GM19438 (cell line): ENCODE results near the gene C3orf18.

Experiments
- ATAC-seq: cut with Tn5 transposase; IDR thresholded peaks from one replicate; pipeline ENCODE4 v1.9.1; 2021; ENCODE audit warnings: low read depth; ENCODE audit not compliant: unreplicated experiment

The C3orf18 gene

GRCh38 chr3:50604110-50604621 lies 36.6 kb upstream of the C3orf18 start:
- no peak for ATAC-seq

- no peak for ATAC-seq
These were observed 35.9 kb upstream of the C3orf18 start for GRCh38 chr3:50603261-50604109.

- ATAC-seq: no peak
These were observed 35.1 kb upstream of the C3orf18 start for GRCh38 chr3:50602595-50603191.

- ATAC-seq: peak; percentile 73
These were observed 33.5 kb upstream of the C3orf18 start for GRCh38 chr3:50600841-50601591.

GRCh38 chr3:50600141-50600753 lies 32.7 kb upstream of the C3orf18 start:
- no peak for ATAC-seq

- no peak for ATAC-seq
These were observed 32.2 kb upstream of the C3orf18 start for GRCh38 chr3:50599716-50600118.

GRCh38 chr3:50599115-50599715 lies 31.7 kb upstream of the C3orf18 start:
- no peak for ATAC-seq

- no peak for ATAC-seq
These were observed 26.8 kb upstream of the C3orf18 start for GRCh38 chr3:50594253-50594785.

- no peak for ATAC-seq
These were observed 25.0 kb upstream of the C3orf18 start for GRCh38 chr3:50592568-50592967.

GRCh38 chr3:50591196-50591741 lies 23.7 kb upstream of the C3orf18 start:
- ATAC-seq: peak; percentile 5

GRCh38 chr3:50588759-50589433 lies 21.3 kb upstream of the C3orf18 start:
- ATAC-seq: no peak

- no peak for ATAC-seq
These were observed 20.5 kb upstream of the C3orf18 start for GRCh38 chr3:50587806-50588758.

- ATAC-seq: no peak
These were observed 19.8 kb upstream of the C3orf18 start for GRCh38 chr3:50587373-50587772.

GRCh38 chr3:50586763-50587070 lies 19.2 kb upstream of the C3orf18 start:
- no peak for ATAC-seq

GRCh38 chr3:50585919-50586762 lies 18.6 kb upstream of the C3orf18 start:
- ATAC-seq: no peak

- ATAC-seq: no peak
These were observed 16.8 kb upstream of the C3orf18 start for GRCh38 chr3:50584391-50584790.

GRCh38 chr3:50583897-50584296 lies 16.4 kb upstream of the C3orf18 start:
- no peak for ATAC-seq
